Testis (tissue), 3 donors: ENCODE results near the gene PSMD8. TPM values are rescaled to one million over a fixed set of nuclear protein-coding genes. Genes with fewer than 3 reads are reported as not detected.
"Not testable (repeated sequence)": the region's sequence is repeated elsewhere in the genome, so short reads cannot be mapped to it uniquely, and the experiment has no call there.

ENCODE experiments used
- DNase-seq: peaks from one replicate; pipeline ENCODE4 v3.0.0-alpha.2; 2019
- H3K27ac ChIP-seq, 2 donors: fragments of 200-600 bp; sonication (generic); one replicate each; pipeline ENCODE4 v1.5.1; 2019
- H3K27me3 ChIP-seq: fragments of 200-600 bp; sonication (generic); one replicate; pipeline ENCODE4 v1.5.1; 2019
- H3K36me3 ChIP-seq: fragments of 200-600 bp; sonication (generic); one replicate; pipeline ENCODE4 v1.5.1; 2017; ENCODE audit warnings: low read depth; ENCODE audit errors: missing control alignments
- H3K4me1 ChIP-seq: fragments of 200-600 bp; sonication (generic); one replicate; pipeline ENCODE4 v1.5.1; 2019
- H3K4me3 ChIP-seq, 2 donors: fragments of 200-600 bp; sonication (generic); one replicate each; pipeline ENCODE4 v1.5.1; 2017 to 2019
- H3K9me3 ChIP-seq: fragments of 200-600 bp; sonication (generic); one replicate; pipeline ENCODE4 v1.5.1; 2017
- CTCF ChIP-seq, 3 experiments: fragments of 450-650 bp in 2 of 3; fragments of 200-600 bp in 1 of 3; sonication (generic) in 1 of 3; IDR thresholded peaks; one replicate each; pipeline ENCODE4 v1.5.1; 2016 to 2019; ENCODE audit warnings: antibody characterized with exemption in 3 of 3, mild to moderate bottlenecking in 2 of 3, moderate library complexity in 1 of 3
- POLR2A ChIP-seq: fragments of 450-650 bp; IDR thresholded peaks from one replicate; pipeline ENCODE4 v1.6.1; 2017; ENCODE audit warnings: antibody characterized with exemption, mild to moderate bottlenecking, moderate library complexity
- WGBS, 2 donors: methylation state at CpG; one replicate each; pipeline ENCODE4 v1.1.5; 2018; 5-methylcytosine and 5-hydroxymethylcytosine counted together
- intact Hi-C: fragments of 100-400 bp; cut with DNase I; formaldehyde crosslinking; loops from one replicate; pipeline ENCODE4 v1.15.1; 2023; ENCODE audit warnings: low total_unique reads
- polyA plus RNA-seq: library from polyadenylated mRNA; stranded (reverse); fragments of 350-450 nt; fragmentation: Illumina TruSeq; extraction: RNeasy Lipid Tissue Mini Kit (QIAGEN cat#74804); gene quantifications from one replicate; pipeline ENCODE4 v1.2.3, GENCODE V29; 2014; ENCODE audit warnings: low read depth, low replicate concordance; ENCODE audit not compliant: insufficient read depth
- total RNA-seq, 2 donors: library from RNA; depleted of rRNA; stranded (reverse); fragments of >200 nt; gene quantifications; one replicate each; pipeline ENCODE4 v1.2.3, GENCODE V29; 2016

The PSMD8 gene
- total and polyA plus RNA-seq, 3 donors from 2014 or later = 244 to 373 (median 265) TPM

GRCh38 chr19:38411041-38411712, 36.8 kb downstream of the PSMD8 start:
- H3K4me3 ChIP-seq = no peak overlapping the region
- no peak for DNase-seq
- H3K27ac ChIP-seq = no peak overlapping the region
- no peaks in the 10 kb centered on the region for H3K36me3 ChIP-seq
- WGBS, 2 donors = 54 to 64% methylated on average over 6 to 13 of the region's 13 CpGs
- TF ChIP-seq POLR2A (no peak), CTCF (IDR thresholded peaks at IDR 0.05) (no peak)
- H3K9me3 ChIP-seq = no peaks in the 10 kb centered on the region
- no peaks in the 10 kb centered on the region for H3K27me3 ChIP-seq
- H3K4me1 ChIP-seq = no peaks in the 10 kb centered on the region
- intact Hi-C loops = no loop called here

GRCh38 chr19:38411898-38412297, 37.5 kb downstream of the PSMD8 start:
- intact Hi-C loops, DNase-seq, H3K4me1 ChIP-seq, H3K27me3 ChIP-seq, H3K9me3 ChIP-seq, H3K4me3 ChIP-seq, H3K36me3 ChIP-seq, H3K27ac ChIP-seq: not testable (repeated sequence)
- WGBS, 2 donors = 92 to 94% methylated on average over 5 of the region's 5 CpGs

- Histone ChIP-seq H3K9me3 (no peaks in the 10 kb centered on the region), H3K27me3 (no peaks in the 10 kb centered on the region), H3K27ac (no peak overlapping the region), H3K4me1 (no peaks in the 10 kb centered on the region), H3K36me3 (no peaks in the 10 kb centered on the region), H3K4me3 (no peak overlapping the region)
- DNase-seq = no peak
- intact Hi-C loops = no loop called here
- 89 to 95% methylated on average over 8 of the region's 8 CpGs for WGBS, 2 donors
- TF ChIP-seq CTCF (IDR thresholded peaks at IDR 0.05) (no peak), POLR2A (no peak)
These were observed 38.1 kb downstream of the PSMD8 start for GRCh38 chr19:38412491-38412890.

GRCh38 chr19:38412961-38413360, 38.6 kb downstream of the PSMD8 start:
- H3K36me3 ChIP-seq = no peaks in the 10 kb centered on the region
- H3K4me3 ChIP-seq = no peak overlapping the region
- TF ChIP-seq CTCF (IDR thresholded peaks at IDR 0.05) (no peak), POLR2A (no peak)
- peaks cover 1% of the 10 kb centered on the region for H3K4me1 ChIP-seq
- no peak overlapping the region for H3K27ac ChIP-seq
- H3K27me3 ChIP-seq = no peaks in the 10 kb centered on the region
- no peak for DNase-seq
- WGBS, 2 donors = 58 to 63% methylated on average over 7 to 11 of the region's 11 CpGs
- intact Hi-C loops = no loop called here
- no peaks in the 10 kb centered on the region for H3K9me3 ChIP-seq

GRCh38 chr19:38413416-38413815, 39.0 kb downstream of the PSMD8 start:
- no peak overlapping the region for H3K4me3 ChIP-seq
- H3K9me3 ChIP-seq = no peaks in the 10 kb centered on the region
- H3K36me3 ChIP-seq = no peaks in the 10 kb centered on the region
- no peak for DNase-seq
- no peaks in the 10 kb centered on the region for H3K27me3 ChIP-seq
- no peak for TF ChIP-seq CTCF (IDR thresholded peaks at IDR 0.05)
- no peak for TF ChIP-seq POLR2A
- H3K27ac ChIP-seq = no peak overlapping the region
- WGBS, 2 donors = 75 to 87% methylated on average over 2 to 6 of the region's 6 CpGs
- intact Hi-C loops = no loop called here
- peaks cover 4% of the 10 kb centered on the region for H3K4me1 ChIP-seq
